Panc1 (cell line): ENCODE data around the gene KATNA1. TPM values are rescaled to one million over a fixed set of nuclear protein-coding genes. Genes with fewer than 3 reads are reported as not detected.
A peak's percentile ranks its signal among the peaks of the same experiment; 100 is the strongest.

Source experiments
- ATAC-seq: fragments of 200-7000 bp; cut with Tn5 transposase; 2 replicates; pipeline ENCODE4 v1.9.1; 2020; ENCODE audit warnings: mild to moderate bottlenecking, moderate library complexity
- BruUV-seq: library from RNA; stranded (reverse); fragments of 400-500 nt; replicated peaks from 2 replicates; lab custom pipeline; 2021; lab: Mats Ljungman, UMichigan
- CTCF ChIA-PET: fragments of 300-600 bp; sonication (Branson Sonifier 250); formaldehyde crosslinking; loops from one replicate; lab custom pipeline; 2022; ENCODE audit warnings: antibody characterized with exemption; lab: Charles Lee
- POLR2A ChIA-PET: fragments of 300-600 bp; sonication (Branson Sonifier 250); formaldehyde crosslinking; loops from one replicate; lab custom pipeline; 2022; ENCODE audit warnings: antibody characterized with exemption; lab: Charles Lee
- DNase-seq: peaks from one replicate; pipeline ENCODE4 v3.0.0-alpha.2; 2010; ENCODE audit warnings: low read depth, low spot score
- H3K27ac ChIP-seq: 2 replicates; pipeline ENCODE4 v1.5.1; 2011; ENCODE audit warnings: mild to moderate bottlenecking, low read length, inconsistent platforms
- H3K27me3 ChIP-seq: fragments of 200-500 bp; sonication (Bioruptor generic); 2 replicates; pipeline ENCODE4 v1.6.0; 2014; ENCODE audit warnings: low read length, inconsistent platforms; ENCODE audit not compliant: control insufficient read depth, insufficient read depth
- H3K36me3 ChIP-seq: fragments of 200-500 bp; sonication (Bioruptor generic); 2 replicates; pipeline ENCODE4 v1.5.1; 2014; ENCODE audit warnings: inconsistent platforms, mild to moderate bottlenecking, low read length, moderate library complexity; ENCODE audit not compliant: control insufficient read depth, insufficient read depth
- H3K4me1 ChIP-seq: 2 replicates; pipeline ENCODE4 v1.5.1; 2011; ENCODE audit warnings: inconsistent platforms, mild to moderate bottlenecking, low read length, moderate library complexity; ENCODE audit not compliant: control insufficient read depth, insufficient read depth
- H3K4me3 ChIP-seq, 2 experiments: 2 replicates each; pipeline ENCODE4 v1.5.1; 2011 to 2012; ENCODE audit warnings: low read depth in 2 of 2, low read length in 2 of 2, mild to moderate bottlenecking in 2 of 2, inconsistent platforms in 1 of 2, moderate library complexity in 1 of 2
- H3K9me3 ChIP-seq: fragments of 200-500 bp; sonication (Bioruptor generic); 2 replicates; pipeline ENCODE4 v1.5.1; 2014; ENCODE audit warnings: low read depth, mild to moderate bottlenecking, inconsistent platforms, low read length, moderate library complexity; ENCODE audit not compliant: control insufficient read depth, insufficient read depth
- CTCF ChIP-seq: fragments of 450-650 bp; IDR thresholded peaks from 2 replicates; pipeline ENCODE4 v1.5.1; 2017; ENCODE audit warnings: mild to moderate bottlenecking
- POLR2AphosphoS5 ChIP-seq: IDR thresholded peaks from 2 replicates; pipeline ENCODE4 v1.6.1; 2012; ENCODE audit warnings: mild to moderate bottlenecking, low read depth, low read length, moderate library complexity
- REST ChIP-seq, 2 experiments: IDR thresholded peaks; 2 replicates each; pipeline ENCODE4 v1.6.1; 2011 to 2012; ENCODE audit warnings: low read depth in 2 of 2, control low read depth in 1 of 2, low read length in 1 of 2, mild to moderate bottlenecking in 1 of 2, moderate library complexity in 1 of 2; ENCODE audit not compliant: insufficient read depth in 1 of 2
- SIN3A ChIP-seq: IDR thresholded peaks from 2 replicates; pipeline ENCODE4 v1.6.1; 2012; ENCODE audit warnings: low read depth, mild to moderate bottlenecking, low read length, moderate library complexity, borderline replicate concordance; ENCODE audit not compliant: insufficient read depth
- TCF7L2 ChIP-seq: IDR thresholded peaks from 2 replicates; pipeline ENCODE4 v1.6.1; 2011; ENCODE audit warnings: mild to moderate bottlenecking, low read depth, low read length, inconsistent platforms
- in situ Hi-C: cut with HindIII; loops from 2 replicates; pipeline ENCODE4 v1.10.0; 2016; ENCODE audit warnings: low sequenced_read_pairs, low pct_unique_long_range_greater_than_20kb
- intact Hi-C: fragments of 100-400 bp; cut with micrococcal nuclease; formaldehyde crosslinking; loops from one replicate; pipeline ENCODE4 v1.10.0; 2022; ENCODE audit not compliant: unreplicated experiment
- total RNA-seq: library from RNA; stranded (reverse); gene quantifications from one replicate; pipeline ENCODE4 v1.2.1, GENCODE V29; 2021; ENCODE audit not compliant: unreplicated experiment

The KATNA1 gene
- total RNA-seq, 1 experiment from 2014 or later, result 19.7 TPM

- in situ Hi-C loops (no loop called here), intact Hi-C loops (no loop called here)
- TF ChIP-seq TCF7L2, result no peak
- TF ChIP-seq REST (IDR thresholded peaks at IDR 0.05; ENCODE audit: insufficient read depth in 1 of 2, low read depth in 2 of 2, low read length in 1 of 2), result no peak
- no peak for TF ChIP-seq SIN3A
- no peak for DNase-seq
- H3K27ac ChIP-seq, result no peak overlapping the region
- ChIA-PET CTCF (no interaction called here), POLR2A (no interaction called here)
- no peaks in the 10 kb centered on the region for H3K9me3 ChIP-seq
- no TSS peak for BruUV-seq
- ATAC-seq, result no peak
- H3K27me3 ChIP-seq, result no peaks in the 10 kb centered on the region
- no peaks in the 10 kb centered on the region; the same call in 1 of the 2 replicates for H3K36me3 ChIP-seq
- no peaks in the 10 kb centered on the region for H3K4me1 ChIP-seq
- H3K4me3 ChIP-seq, result no peak overlapping the region
Measured at GRCh38 chr6:149580880-149581279, 67.6 kb downstream of the KATNA1 start.

- no peak for TF ChIP-seq SIN3A
- no peak for TF ChIP-seq TCF7L2
- no peak for TF ChIP-seq POLR2AphosphoS5
- TF ChIP-seq REST (IDR thresholded peaks at IDR 0.05; ENCODE audit: insufficient read depth in 1 of 2, low read depth in 2 of 2, low read length in 1 of 2), result no peak
- TF ChIP-seq CTCF, result no peak
- Histone ChIP-seq H3K36me3 (no peaks in the 10 kb centered on the region), H3K4me3 (no peak overlapping the region), H3K4me1 (peaks cover 7% of the 10 kb centered on the region; the same call in 1 of the 2 replicates), H3K27ac (no peak overlapping the region), H3K27me3 (no peaks in the 10 kb centered on the region), H3K9me3 (no peaks in the 10 kb centered on the region)
- DNase-seq (no peak), ATAC-seq (no peak)
- in situ Hi-C loops, result no loop called here
- CTCF ChIA-PET, result no interaction called here
- BruUV-seq, result TSS peak; percentile 87
- intact Hi-C loops, result loop anchor here (10.0 kb wide), 1 partner anchor 77 kb away; the partner anchor contains the start of gene KATNA1
- POLR2A ChIA-PET, result interaction anchor here (0.6 kb wide), 1 partner anchor 19 kb away, joined by 3 read pairs; no protein-coding TSS in a partner anchor
Measured at GRCh38 chr6:149567945-149568585, 80.4 kb downstream of the KATNA1 start.
